ENCODE results near the gene C6orf136. TPM values are rescaled to one million over a fixed set of nuclear protein-coding genes. Genes with fewer than 3 reads are reported as not detected.

The C6orf136 gene
- total and polyA plus RNA-seq, 10 of the 15 experiments (the other 5 are each of a cell fraction or from before 2014, with no cell fraction given) = 5.2 to 24.1 (median 14.9) TPM

GRCh38 chr6:30682143-30683117, 35.5 kb downstream of the C6orf136 start (continued):
- TF ChIP-seq PAX5 (IDR thresholded peaks at IDR 0.05; ENCODE audit: borderline replicate concordance, low read depth, low read length) (peak; percentile 76; the same call in 1 of the 2 replicates), RAD51 (IDR thresholded peaks at IDR 0.05) (no peak), ZSCAN29 (IDR thresholded peaks at IDR 0.05) (no peak), NRF1 (conservative IDR thresholded peaks at IDR 0.05; ENCODE audit: low read depth, low read length) (no peak), TARDBP (IDR thresholded peaks at IDR 0.05; ENCODE audit: borderline replicate concordance) (no peak; the same call in 1 of the 2 replicates), ELK1 (IDR thresholded peaks at IDR 0.05; ENCODE audit: low read depth, low read length) (peak; percentile 75; the same call in 1 of the 2 replicates), POLR2A (IDR thresholded peaks at IDR 0.05; ENCODE audit: low read depth, low read length) (peak; percentile 80), ATF2 (IDR thresholded peaks at IDR 0.05; ENCODE audit: low read length) (no peak), MEF2A (IDR thresholded peaks at IDR 0.05; ENCODE audit: insufficient read depth, low read depth, low read length) (0 out of 2 replicates have a peak, but pooled peaks have one; percentile 16), FOXK2 (IDR thresholded peaks at IDR 0.05) (0 out of 2 replicates have a peak, but pooled peaks have one; percentile 12), TCF3 (IDR thresholded peaks at IDR 0.05; ENCODE audit: borderline replicate concordance, insufficient read depth, low read depth, low read length) (peak; percentile 64; the same call in 1 of the 2 replicates), SUPT20H (IDR thresholded peaks at IDR 0.05; ENCODE audit: borderline replicate concordance, control insufficient read depth, low read depth, low read length) (no peak), NFIC (IDR thresholded peaks at IDR 0.05; ENCODE audit: low read depth, low read length) (no peak), RBBP5 (conservative IDR thresholded peaks at IDR 0.05) (no peak), HDAC6 (IDR thresholded peaks at IDR 0.05; ENCODE audit: unreplicated experiment) (peak; percentile 8), SREBF2 (IDR thresholded peaks at IDR 0.05; ENCODE audit: low read length) (no peak), YBX1 (IDR thresholded peaks at IDR 0.05) (no peak), CEBPB (IDR thresholded peaks at IDR 0.05; ENCODE audit: borderline replicate concordance in 1 of 2, low read depth in 2 of 2, low read length in 2 of 2) (no peak), HDAC2 (IDR thresholded peaks at IDR 0.05) (no peak), BHLHE40 (IDR thresholded peaks at IDR 0.05; ENCODE audit: borderline replicate concordance in 1 of 2, low read depth in 2 of 2, low read length in 1 of 2) (peak in 1 of 2 experiments; percentile 50; a peak in 1 of 4 replicates), EZH2 (IDR thresholded peaks at IDR 0.05; ENCODE audit: borderline replicate concordance, control insufficient read depth, low read depth, low read length) (no peak)
- TF ChIP-seq, protein P1, sequence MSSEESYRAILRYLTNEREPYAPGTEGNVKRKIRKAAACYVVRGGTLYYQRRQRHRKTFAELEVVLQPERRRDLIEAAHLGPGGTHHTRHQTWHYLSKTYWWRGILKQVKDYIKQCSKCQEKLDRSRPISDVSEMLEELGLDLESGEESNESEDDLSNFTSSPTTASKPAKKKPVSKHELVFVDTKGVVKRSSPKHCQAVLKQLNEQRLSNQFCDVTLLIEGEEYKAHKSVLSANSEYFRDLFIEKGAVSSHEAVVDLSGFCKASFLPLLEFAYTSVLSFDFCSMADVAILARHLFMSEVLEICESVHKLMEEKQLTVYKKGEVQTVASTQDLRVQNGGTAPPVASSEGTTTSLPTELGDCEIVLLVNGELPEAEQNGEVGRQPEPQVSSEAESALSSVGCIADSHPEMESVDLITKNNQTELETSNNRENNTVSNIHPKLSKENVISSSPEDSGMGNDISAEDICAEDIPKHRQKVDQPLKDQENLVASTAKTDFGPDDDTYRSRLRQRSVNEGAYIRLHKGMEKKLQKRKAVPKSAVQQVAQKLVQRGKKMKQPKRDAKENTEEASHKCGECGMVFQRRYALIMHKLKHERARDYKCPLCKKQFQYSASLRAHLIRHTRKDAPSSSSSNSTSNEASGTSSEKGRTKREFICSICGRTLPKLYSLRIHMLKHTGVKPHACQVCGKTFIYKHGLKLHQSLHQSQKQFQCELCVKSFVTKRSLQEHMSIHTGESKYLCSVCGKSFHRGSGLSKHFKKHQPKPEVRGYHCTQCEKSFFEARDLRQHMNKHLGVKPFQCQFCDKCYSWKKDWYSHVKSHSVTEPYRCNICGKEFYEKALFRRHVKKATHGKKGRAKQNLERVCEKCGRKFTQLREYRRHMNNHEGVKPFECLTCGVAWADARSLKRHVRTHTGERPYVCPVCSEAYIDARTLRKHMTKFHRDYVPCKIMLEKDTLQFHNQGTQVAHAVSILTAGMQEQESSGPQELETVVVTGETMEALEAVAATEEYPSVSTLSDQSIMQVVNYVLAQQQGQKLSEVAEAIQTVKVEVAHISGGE (CRISPR knock-in tag; IDR thresholded peaks at IDR 0.05) = no peak
- TF ChIP-seq, protein P2, sequence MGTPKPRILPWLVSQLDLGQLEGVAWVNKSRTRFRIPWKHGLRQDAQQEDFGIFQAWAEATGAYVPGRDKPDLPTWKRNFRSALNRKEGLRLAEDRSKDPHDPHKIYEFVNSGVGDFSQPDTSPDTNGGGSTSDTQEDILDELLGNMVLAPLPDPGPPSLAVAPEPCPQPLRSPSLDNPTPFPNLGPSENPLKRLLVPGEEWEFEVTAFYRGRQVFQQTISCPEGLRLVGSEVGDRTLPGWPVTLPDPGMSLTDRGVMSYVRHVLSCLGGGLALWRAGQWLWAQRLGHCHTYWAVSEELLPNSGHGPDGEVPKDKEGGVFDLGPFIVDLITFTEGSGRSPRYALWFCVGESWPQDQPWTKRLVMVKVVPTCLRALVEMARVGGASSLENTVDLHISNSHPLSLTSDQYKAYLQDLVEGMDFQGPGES (IDR thresholded peaks at IDR 0.05) = no peak
